HCT116 (cell line): ENCODE data around the gene PTPN18. TPM values are rescaled to one million over a fixed set of nuclear protein-coding genes. Genes with fewer than 3 reads are reported as not detected.

Experiments used
- ATAC-seq: fragments of 200-7000 bp; cut with Tn5 transposase; 2 replicates; pipeline ENCODE4 v1.9.1; 2020; ENCODE audit warnings: mild to moderate bottlenecking, moderate library complexity
- BruUV-seq: library from RNA; stranded (reverse); fragments of 400-500 nt; replicated peaks from 2 replicates; lab custom pipeline; 2021; lab: Mats Ljungman, UMichigan
- CTCF ChIA-PET: fragments of 300-600 bp; sonication (Branson Sonifier 250); formaldehyde crosslinking; loops from one replicate; lab custom pipeline; 2021; ENCODE audit warnings: antibody characterized with exemption; lab: Charles Lee
- POLR2A ChIA-PET: fragments of 300-600, 350-600 bp; sonication (Branson Sonifier 250); formaldehyde crosslinking; loops from one replicate; lab custom pipeline; 2021; ENCODE audit warnings: antibody characterized with exemption; lab: Charles Lee
- RAD21 ChIA-PET, 2 experiments: fragments of 300-600 bp; sonication (Branson Sonifier 250); formaldehyde crosslinking; loops; one replicate each; lab custom pipeline; 2023; ENCODE audit warnings: low total read pairs in 2 of 2; ENCODE audit not compliant: uncharacterized antibody in 2 of 2, unreplicated experiment in 2 of 2, low non-redundant PET in 1 of 2; lab: Charles Lee
- DNase-seq: peaks from one replicate; pipeline ENCODE4 v3.0.0-alpha.2; 2010; ENCODE audit warnings: low read depth, low spot score
- H2AFZ ChIP-seq: fragments of 200-600 bp; shearing (Covaris generic), sonication (generic); 2 replicates; pipeline ENCODE4 v1.6.1; 2017; ENCODE audit warnings: low read depth, mixed run types, mixed read lengths, antibody characterized with exemption, low read length; ENCODE audit not compliant: poor library complexity, severe bottlenecking
- H3K27ac ChIP-seq: 2 replicates; pipeline ENCODE4 v1.5.1; 2012; ENCODE audit warnings: low read depth, low read length
- H3K27me3 ChIP-seq: fragments of 200-600 bp; sonication (generic); 2 replicates; pipeline ENCODE4 v1.6.1; 2016; ENCODE audit warnings: mixed run types, low read length, mixed read lengths; ENCODE audit not compliant: insufficient read depth
- H3K36me3 ChIP-seq, 2 experiments: fragments of 200-500 bp in 1 of 2; fragments of 200-600 bp in 1 of 2; sonication (Bioruptor generic) in 1 of 2; sonication (generic) in 1 of 2; 2 replicates each; pipeline versions ENCODE4 v1.5.1 to v1.6.1; 2014 to 2016; ENCODE audit warnings: low read length in 2 of 2, inconsistent platforms in 1 of 2, mixed read lengths in 1 of 2, mixed run types in 1 of 2; ENCODE audit not compliant: insufficient read depth in 2 of 2, control insufficient read depth in 1 of 2
- H3K4me1 ChIP-seq, 2 experiments: fragments of 200-600 bp in 1 of 2; sonication (generic) in 1 of 2; 2 replicates each; pipeline versions ENCODE4 v1.5.1 to v1.6.1; 2012 to 2017; ENCODE audit warnings: low read length in 2 of 2, inconsistent platforms in 1 of 2, mild to moderate bottlenecking in 1 of 2, mixed read lengths in 1 of 2, mixed run types in 1 of 2, moderate library complexity in 1 of 2; ENCODE audit not compliant: insufficient read depth in 2 of 2, control insufficient read depth in 1 of 2
- H3K4me2 ChIP-seq: fragments of 200-600 bp; sonication (generic); 2 replicates; pipeline ENCODE4 v1.6.1; 2017; ENCODE audit warnings: mixed run types, low read length, mixed read lengths
- H3K4me3 ChIP-seq, 2 experiments: fragments of 200-600 bp in 1 of 2; sonication (generic) in 1 of 2; replicated peaks in 1 of 2; 2 replicates each; pipeline ENCODE4 v1.5.1; 2011 to 2016; ENCODE audit warnings: low read length in 2 of 2, control low read depth in 1 of 2, low read depth in 1 of 2, mild to moderate bottlenecking in 1 of 2, mixed read lengths in 1 of 2, mixed run types in 1 of 2
- H3K79me2 ChIP-seq: fragments of 200-600 bp; sonication (generic); 2 replicates; pipeline ENCODE4 v1.6.1; 2017; ENCODE audit warnings: mild to moderate bottlenecking, mixed run types, low read length, moderate library complexity, mixed read lengths; ENCODE audit not compliant: insufficient read depth
- H3K9ac ChIP-seq: fragments of 200-600 bp; sonication (generic); 2 replicates; pipeline ENCODE4 v1.6.1; 2016; ENCODE audit warnings: low read length, mixed read lengths
- H3K9me2 ChIP-seq: fragments of 200-600 bp; sonication (generic), shearing (Covaris generic); 2 replicates; pipeline ENCODE4 v1.6.1; 2017; ENCODE audit warnings: mixed run types, mild to moderate bottlenecking, moderate library complexity; ENCODE audit not compliant: insufficient read depth
- H3K9me3 ChIP-seq, 2 experiments: fragments of 200-500 bp in 1 of 2; fragments of 200-600 bp in 1 of 2; sonication (Bioruptor generic) in 1 of 2; sonication (generic) in 1 of 2; 2 replicates each; pipeline ENCODE4 v1.6.1; 2014 to 2017; ENCODE audit warnings: low read length in 2 of 2, mixed read lengths in 2 of 2, inconsistent platforms in 1 of 2, low read depth in 1 of 2, mild to moderate bottlenecking in 1 of 2, mixed run types in 1 of 2, moderate library complexity in 1 of 2; ENCODE audit not compliant: control insufficient read depth in 1 of 2, insufficient read depth in 1 of 2
- H4K20me1 ChIP-seq: fragments of 200-600 bp; sonication (generic), shearing (Covaris generic); 2 replicates; pipeline ENCODE4 v1.6.1; 2017; ENCODE audit warnings: mixed run types, mild to moderate bottlenecking, moderate library complexity; ENCODE audit not compliant: insufficient read depth
- CBX3 ChIP-seq: IDR thresholded peaks from 2 replicates; pipeline ENCODE4 v1.6.1; 2012; ENCODE audit warnings: low read depth
- CEBPB ChIP-seq: IDR thresholded peaks from 2 replicates; pipeline ENCODE4 v1.6.1; 2012; ENCODE audit warnings: low read depth
- ELF1 ChIP-seq: IDR thresholded peaks from 2 replicates; pipeline ENCODE4 v1.6.1; 2012; ENCODE audit warnings: low read depth, borderline replicate concordance
- EZH2 ChIP-seq: fragments of 200-600 bp; sonication (generic); IDR thresholded peaks from 2 replicates; pipeline ENCODE4 v1.6.1; 2017; ENCODE audit warnings: antibody characterized with exemption, mixed run types
- FOSL1 ChIP-seq: IDR thresholded peaks from 2 replicates; pipeline ENCODE4 v1.6.1; 2012; ENCODE audit warnings: low read depth
- JUND ChIP-seq: IDR thresholded peaks from 2 replicates; pipeline ENCODE4 v1.6.1; 2012
- POLR2A ChIP-seq: IDR thresholded peaks from 2 replicates; pipeline ENCODE4 v1.7.0; 2011; ENCODE audit warnings: borderline replicate concordance; ENCODE audit not compliant: insufficient read depth, insufficient read length; ENCODE audit errors: extremely low read depth
- POLR2AphosphoS5 ChIP-seq: IDR thresholded peaks from 2 replicates; pipeline ENCODE4 v1.6.1; 2011; ENCODE audit warnings: mild to moderate bottlenecking, low read depth, low read length, moderate library complexity
- RAD21 ChIP-seq: IDR thresholded peaks from 2 replicates; pipeline ENCODE4 v1.6.1; 2012; ENCODE audit warnings: low read depth, mild to moderate bottlenecking
- SRF ChIP-seq: IDR thresholded peaks from 2 replicates; pipeline ENCODE4 v1.6.1; 2012; ENCODE audit warnings: low read depth
- TCF7L2 ChIP-seq: IDR thresholded peaks from 2 replicates; pipeline ENCODE4 v1.7.0; 2011; ENCODE audit warnings: borderline replicate concordance, inconsistent platforms; ENCODE audit not compliant: insufficient read depth, insufficient read length; ENCODE audit errors: extremely low read depth
- ZFX ChIP-seq: fragments of 450-650 bp; IDR thresholded peaks from 2 replicates; pipeline ENCODE4 v1.6.1; 2017
- ZNF274 ChIP-seq: fragments of 200-500 bp; sonication (Bioruptor generic); IDR thresholded peaks from 2 replicates; pipeline ENCODE4 v1.6.1; 2014; ENCODE audit warnings: mild to moderate bottlenecking, low read depth, low read length, inconsistent platforms
- intact Hi-C: fragments of 100-400 bp; cut with micrococcal nuclease; formaldehyde crosslinking; loops from 2 replicates; pipeline ENCODE4 v1.10.0; 2022
- total RNA-seq: library from RNA; stranded (reverse); gene quantifications from one replicate; pipeline ENCODE4 v1.2.1, GENCODE V29; 2021; ENCODE audit not compliant: unreplicated experiment
- TF ChIP-seq, protein P1 (sequence below): IDR thresholded peaks from 2 replicates; pipeline ENCODE4 v1.6.1; 2012; ENCODE audit warnings: low read depth
- TF ChIP-seq, protein P2 (sequence below): IDR thresholded peaks from 2 replicates; pipeline ENCODE4 v1.6.1; 2012
- TF ChIP-seq, protein P3 (sequence below): IDR thresholded peaks from 2 replicates; pipeline ENCODE4 v1.6.1; 2012

The PTPN18 gene
- total RNA-seq, 1 experiment from 2014 or later = 52.4 TPM

DNA sequence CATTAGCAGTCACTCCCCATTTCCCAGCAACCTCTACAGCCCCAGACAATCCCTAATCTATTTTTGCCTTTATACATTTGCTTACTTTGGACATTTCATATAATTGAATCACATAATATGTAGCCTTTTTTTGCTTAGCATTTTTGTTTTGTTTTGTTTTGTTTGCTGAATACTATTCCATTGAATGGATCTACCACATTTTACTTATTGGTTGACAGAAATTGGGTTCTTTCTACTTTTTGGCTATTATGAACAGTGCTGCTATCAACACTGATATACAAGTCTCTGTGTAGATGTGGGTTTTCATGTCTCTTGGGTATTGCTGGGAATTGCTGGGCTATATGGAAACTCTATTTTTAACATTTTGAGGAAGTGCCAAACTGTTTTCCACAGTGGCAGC lies 7.6 kb downstream of the PTPN18 start:
- Histone ChIP-seq H4K20me1 (no peaks in the 10 kb centered on the region), H3K4me2 (no peak overlapping the region), H3K4me3 (no peak overlapping the region), H3K4me1 (no peaks in the 10 kb centered on the region), H3K9ac (no peak overlapping the region), H3K27ac (no peak overlapping the region), H3K27me3 (no peaks in the 10 kb centered on the region), H3K79me2 (no peaks in the 10 kb centered on the region), H3K36me3 (no peaks in the 10 kb centered on the region; a peak in 2 of 4 replicates), H3K9me3 (no peaks in the 10 kb centered on the region), H3K9me2 (no peaks in the 10 kb centered on the region), H2AFZ (no peak overlapping the region)
- CTCF ChIA-PET = no interaction called here
- DNase-seq (no peak), ATAC-seq (no peak)
- POLR2A ChIA-PET = no interaction called here
- no TSS peak for BruUV-seq
- TF ChIP-seq JUND = no peak
- no peak for TF ChIP-seq ZFX
- TF ChIP-seq EZH2 = no peak
- no peak for TF ChIP-seq CEBPB
- TF ChIP-seq POLR2AphosphoS5 = no peak
- no peak for TF ChIP-seq RAD21
- RAD21 ChIA-PET = no interaction called here
- intact Hi-C loops = no loop called here

DNA sequence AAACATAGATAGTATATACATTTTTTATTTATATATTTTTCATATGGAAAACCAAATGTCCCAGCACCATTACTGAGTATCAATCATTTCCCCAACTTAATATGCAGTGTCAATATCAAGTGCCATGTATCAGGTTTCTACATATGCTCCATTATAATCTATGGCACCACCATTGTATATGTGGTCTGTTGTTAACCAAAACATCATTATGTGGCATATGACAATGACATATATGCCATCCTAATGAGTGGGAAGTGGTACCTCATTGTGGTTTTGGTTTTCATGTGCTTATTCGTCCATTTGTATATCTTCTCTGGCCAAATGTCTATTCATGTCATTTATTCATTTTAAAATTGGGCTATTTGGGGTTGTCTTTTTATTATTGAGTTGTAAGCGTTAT lies 9.2 kb downstream of the PTPN18 start:
- ATAC-seq = no peak
- Histone ChIP-seq H2AFZ (no peak overlapping the region), H3K9ac (no peak overlapping the region), H3K36me3 (no peaks in the 10 kb centered on the region; a peak in 2 of 4 replicates), H3K27ac (no peak overlapping the region), H3K79me2 (no peaks in the 10 kb centered on the region), H3K9me3 (no peaks in the 10 kb centered on the region), H3K9me2 (no peaks in the 10 kb centered on the region), H3K27me3 (no peaks in the 10 kb centered on the region), H4K20me1 (no peaks in the 10 kb centered on the region), H3K4me3 (no peak overlapping the region), H3K4me1 (no peaks in the 10 kb centered on the region), H3K4me2 (no peak overlapping the region)
- DNase-seq = no peak
- intact Hi-C loops = no loop called here
- ChIA-PET CTCF (no interaction called here), POLR2A (no interaction called here), RAD21 (no interaction called here)
- TF ChIP-seq ZNF274 (no peak), JUND (no peak), SRF (no peak), ELF1 (no peak), TCF7L2 (no peak), POLR2A (no peak), CBX3 (no peak), FOSL1 (no peak), POLR2AphosphoS5 (no peak), ZFX (no peak)
- TF ChIP-seq, protein P1, sequence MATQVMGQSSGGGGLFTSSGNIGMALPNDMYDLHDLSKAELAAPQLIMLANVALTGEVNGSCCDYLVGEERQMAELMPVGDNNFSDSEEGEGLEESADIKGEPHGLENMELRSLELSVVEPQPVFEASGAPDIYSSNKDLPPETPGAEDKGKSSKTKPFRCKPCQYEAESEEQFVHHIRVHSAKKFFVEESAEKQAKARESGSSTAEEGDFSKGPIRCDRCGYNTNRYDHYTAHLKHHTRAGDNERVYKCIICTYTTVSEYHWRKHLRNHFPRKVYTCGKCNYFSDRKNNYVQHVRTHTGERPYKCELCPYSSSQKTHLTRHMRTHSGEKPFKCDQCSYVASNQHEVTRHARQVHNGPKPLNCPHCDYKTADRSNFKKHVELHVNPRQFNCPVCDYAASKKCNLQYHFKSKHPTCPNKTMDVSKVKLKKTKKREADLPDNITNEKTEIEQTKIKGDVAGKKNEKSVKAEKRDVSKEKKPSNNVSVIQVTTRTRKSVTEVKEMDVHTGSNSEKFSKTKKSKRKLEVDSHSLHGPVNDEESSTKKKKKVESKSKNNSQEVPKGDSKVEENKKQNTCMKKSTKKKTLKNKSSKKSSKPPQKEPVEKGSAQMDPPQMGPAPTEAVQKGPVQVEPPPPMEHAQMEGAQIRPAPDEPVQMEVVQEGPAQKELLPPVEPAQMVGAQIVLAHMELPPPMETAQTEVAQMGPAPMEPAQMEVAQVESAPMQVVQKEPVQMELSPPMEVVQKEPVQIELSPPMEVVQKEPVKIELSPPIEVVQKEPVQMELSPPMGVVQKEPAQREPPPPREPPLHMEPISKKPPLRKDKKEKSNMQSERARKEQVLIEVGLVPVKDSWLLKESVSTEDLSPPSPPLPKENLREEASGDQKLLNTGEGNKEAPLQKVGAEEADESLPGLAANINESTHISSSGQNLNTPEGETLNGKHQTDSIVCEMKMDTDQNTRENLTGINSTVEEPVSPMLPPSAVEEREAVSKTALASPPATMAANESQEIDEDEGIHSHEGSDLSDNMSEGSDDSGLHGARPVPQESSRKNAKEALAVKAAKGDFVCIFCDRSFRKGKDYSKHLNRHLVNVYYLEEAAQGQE = no peak
- TF ChIP-seq, protein P2, sequence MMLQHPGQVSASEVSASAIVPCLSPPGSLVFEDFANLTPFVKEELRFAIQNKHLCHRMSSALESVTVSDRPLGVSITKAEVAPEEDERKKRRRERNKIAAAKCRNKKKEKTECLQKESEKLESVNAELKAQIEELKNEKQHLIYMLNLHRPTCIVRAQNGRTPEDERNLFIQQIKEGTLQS = no peak
- TF ChIP-seq, protein P3, sequence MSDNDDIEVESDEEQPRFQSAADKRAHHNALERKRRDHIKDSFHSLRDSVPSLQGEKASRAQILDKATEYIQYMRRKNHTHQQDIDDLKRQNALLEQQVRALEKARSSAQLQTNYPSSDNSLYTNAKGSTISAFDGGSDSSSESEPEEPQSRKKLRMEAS = no peak
- BruUV-seq = no TSS peak
